ENCODE results near the gene PPT1.
"Not testable (repeated sequence)": the region's sequence is repeated elsewhere in the genome, so short reads cannot be mapped to it uniquely, and the experiment has no call there.

DNA sequence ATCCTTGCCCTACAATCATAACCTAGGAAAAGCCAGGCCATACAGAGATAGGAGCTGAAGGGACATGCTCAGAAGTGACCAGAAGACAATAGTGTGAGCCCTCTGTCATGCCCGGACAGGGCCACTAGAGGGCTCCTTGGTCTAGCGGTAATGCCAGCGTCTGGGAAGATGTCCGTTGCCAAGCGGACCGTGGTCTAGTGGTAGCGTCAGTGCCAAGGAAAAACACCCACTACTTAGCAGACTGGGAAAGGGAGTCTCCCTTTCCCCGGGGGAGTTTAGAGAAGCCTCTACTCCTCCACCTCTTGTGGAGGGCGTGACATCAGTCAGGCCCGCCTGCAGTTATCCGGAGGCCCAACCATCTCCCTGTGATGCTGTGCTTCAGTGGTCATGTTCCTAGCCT lies 12.3 kb downstream of the PPT1 start:
- TF ChIP-seq, protein P1, sequence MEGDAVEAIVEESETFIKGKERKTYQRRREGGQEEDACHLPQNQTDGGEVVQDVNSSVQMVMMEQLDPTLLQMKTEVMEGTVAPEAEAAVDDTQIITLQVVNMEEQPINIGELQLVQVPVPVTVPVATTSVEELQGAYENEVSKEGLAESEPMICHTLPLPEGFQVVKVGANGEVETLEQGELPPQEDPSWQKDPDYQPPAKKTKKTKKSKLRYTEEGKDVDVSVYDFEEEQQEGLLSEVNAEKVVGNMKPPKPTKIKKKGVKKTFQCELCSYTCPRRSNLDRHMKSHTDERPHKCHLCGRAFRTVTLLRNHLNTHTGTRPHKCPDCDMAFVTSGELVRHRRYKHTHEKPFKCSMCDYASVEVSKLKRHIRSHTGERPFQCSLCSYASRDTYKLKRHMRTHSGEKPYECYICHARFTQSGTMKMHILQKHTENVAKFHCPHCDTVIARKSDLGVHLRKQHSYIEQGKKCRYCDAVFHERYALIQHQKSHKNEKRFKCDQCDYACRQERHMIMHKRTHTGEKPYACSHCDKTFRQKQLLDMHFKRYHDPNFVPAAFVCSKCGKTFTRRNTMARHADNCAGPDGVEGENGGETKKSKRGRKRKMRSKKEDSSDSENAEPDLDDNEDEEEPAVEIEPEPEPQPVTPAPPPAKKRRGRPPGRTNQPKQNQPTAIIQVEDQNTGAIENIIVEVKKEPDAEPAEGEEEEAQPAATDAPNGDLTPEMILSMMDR (IDR thresholded peaks at IDR 0.05; ENCODE audit: low read length): peak; percentile 64
- TF ChIP-seq EZH2 (optimal IDR thresholded peaks at IDR 0.05; ENCODE audit: low read depth, low read length); EZH2phosphoT487 (IDR thresholded peaks at IDR 0.05; ENCODE audit: low read length): not testable (repeated sequence)
